ENCODE measurements around the gene SGCA. TPM values are rescaled to one million over a fixed set of nuclear protein-coding genes. Genes with fewer than 3 reads are reported as not detected.

The SGCA gene
- total and polyA plus RNA-seq, 9 of the 15 experiments (the other 6 are each of a cell fraction or from before 2014, with no cell fraction given), result not detected

DNA sequence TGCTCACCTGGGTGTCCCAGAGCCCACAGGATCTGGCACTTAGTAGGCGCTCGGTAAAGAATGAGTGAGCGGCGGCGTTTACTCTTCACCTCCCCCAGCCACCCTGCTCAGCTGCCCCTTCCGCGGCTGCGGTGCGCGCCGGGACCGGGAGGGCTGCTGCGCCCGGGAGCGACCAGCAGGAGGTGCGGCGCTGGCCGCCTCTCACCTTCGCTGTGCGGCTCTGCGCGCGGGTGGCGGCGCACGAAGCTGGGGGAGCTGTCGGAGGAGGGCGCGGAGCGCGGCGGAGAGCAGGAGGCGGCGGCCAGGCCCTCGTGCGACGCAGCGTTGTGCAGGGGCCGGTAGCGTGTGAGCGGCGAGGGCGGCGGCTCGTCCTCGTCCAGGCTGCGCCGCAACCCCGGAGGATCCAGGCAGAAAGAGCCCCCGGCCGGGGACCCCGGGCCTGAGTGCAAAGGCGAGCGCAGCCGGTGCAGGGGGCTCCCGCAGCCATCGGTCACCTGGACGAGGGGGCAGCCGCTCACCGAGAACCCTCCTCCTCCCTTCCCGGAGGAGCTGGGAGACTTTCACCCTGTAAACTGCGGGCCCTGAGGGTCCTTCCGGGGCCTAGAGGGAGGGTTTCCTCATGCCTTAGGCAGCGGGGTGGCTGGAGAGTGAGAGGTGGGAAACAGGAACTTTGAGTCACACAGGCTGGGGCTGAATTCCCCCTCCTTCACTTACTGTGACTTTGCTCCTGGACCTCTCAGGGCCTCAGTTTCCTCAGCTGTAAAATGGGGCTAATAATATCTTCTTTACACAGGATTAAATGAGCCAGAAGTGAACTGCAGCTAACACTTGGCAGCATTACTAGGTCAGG lies 48.4 kb upstream of the SGCA start (continued):
- TF ChIP-seq, protein P1, sequence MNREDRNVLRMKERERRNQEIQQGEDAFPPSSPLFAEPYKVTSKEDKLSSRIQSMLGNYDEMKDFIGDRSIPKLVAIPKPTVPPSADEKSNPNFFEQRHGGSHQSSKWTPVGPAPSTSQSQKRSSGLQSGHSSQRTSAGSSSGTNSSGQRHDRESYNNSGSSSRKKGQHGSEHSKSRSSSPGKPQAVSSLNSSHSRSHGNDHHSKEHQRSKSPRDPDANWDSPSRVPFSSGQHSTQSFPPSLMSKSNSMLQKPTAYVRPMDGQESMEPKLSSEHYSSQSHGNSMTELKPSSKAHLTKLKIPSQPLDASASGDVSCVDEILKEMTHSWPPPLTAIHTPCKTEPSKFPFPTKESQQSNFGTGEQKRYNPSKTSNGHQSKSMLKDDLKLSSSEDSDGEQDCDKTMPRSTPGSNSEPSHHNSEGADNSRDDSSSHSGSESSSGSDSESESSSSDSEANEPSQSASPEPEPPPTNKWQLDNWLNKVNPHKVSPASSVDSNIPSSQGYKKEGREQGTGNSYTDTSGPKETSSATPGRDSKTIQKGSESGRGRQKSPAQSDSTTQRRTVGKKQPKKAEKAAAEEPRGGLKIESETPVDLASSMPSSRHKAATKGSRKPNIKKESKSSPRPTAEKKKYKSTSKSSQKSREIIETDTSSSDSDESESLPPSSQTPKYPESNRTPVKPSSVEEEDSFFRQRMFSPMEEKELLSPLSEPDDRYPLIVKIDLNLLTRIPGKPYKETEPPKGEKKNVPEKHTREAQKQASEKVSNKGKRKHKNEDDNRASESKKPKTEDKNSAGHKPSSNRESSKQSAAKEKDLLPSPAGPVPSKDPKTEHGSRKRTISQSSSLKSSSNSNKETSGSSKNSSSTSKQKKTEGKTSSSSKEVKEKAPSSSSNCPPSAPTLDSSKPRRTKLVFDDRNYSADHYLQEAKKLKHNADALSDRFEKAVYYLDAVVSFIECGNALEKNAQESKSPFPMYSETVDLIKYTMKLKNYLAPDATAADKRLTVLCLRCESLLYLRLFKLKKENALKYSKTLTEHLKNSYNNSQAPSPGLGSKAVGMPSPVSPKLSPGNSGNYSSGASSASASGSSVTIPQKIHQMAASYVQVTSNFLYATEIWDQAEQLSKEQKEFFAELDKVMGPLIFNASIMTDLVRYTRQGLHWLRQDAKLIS (CRISPR knock-in tag; IDR thresholded peaks at IDR 0.05), result no peak; the same call in 1 of the 2 replicates
- TF ChIP-seq MTA2 (IDR thresholded peaks at IDR 0.05; ENCODE audit: low read depth), result no peak
- TF ChIP-seq NFIC (IDR thresholded peaks at IDR 0.05), result no peak
- no peak for TF ChIP-seq MIER1 (IDR thresholded peaks at IDR 0.05; ENCODE audit: low read depth)
- TF ChIP-seq ZNF282 (CRISPR knock-in tag; IDR thresholded peaks at IDR 0.05), result peak; percentile 50; the same call in 1 of the 2 replicates
- no peak for TF ChIP-seq POLR3A (IDR thresholded peaks at IDR 0.05; ENCODE audit: borderline replicate concordance, extremely low read depth, insufficient read depth, insufficient read length)
- TF ChIP-seq MAFF (IDR thresholded peaks at IDR 0.05; ENCODE audit: low read length), result no peak
- no peak for TF ChIP-seq THRAP3 (IDR thresholded peaks at IDR 0.05; ENCODE audit: borderline replicate concordance)
- no peak for TF ChIP-seq PRMT5 (CRISPR knock-in tag; IDR thresholded peaks at IDR 0.05)
- TF ChIP-seq SMARCE1 (IDR thresholded peaks at IDR 0.05), result no peak
- TF ChIP-seq SOX6 (IDR thresholded peaks at IDR 0.05), result no peak
- TF ChIP-seq ZNF133 (CRISPR knock-in tag; IDR thresholded peaks at IDR 0.05), result no peak
- TF ChIP-seq FOXK2 (conservative IDR thresholded peaks at IDR 0.05 in 1 of 2, IDR thresholded peaks at IDR 0.05 in 1 of 2; ENCODE audit: low read depth in 2 of 2), result no peak
- TF ChIP-seq, protein P2, sequence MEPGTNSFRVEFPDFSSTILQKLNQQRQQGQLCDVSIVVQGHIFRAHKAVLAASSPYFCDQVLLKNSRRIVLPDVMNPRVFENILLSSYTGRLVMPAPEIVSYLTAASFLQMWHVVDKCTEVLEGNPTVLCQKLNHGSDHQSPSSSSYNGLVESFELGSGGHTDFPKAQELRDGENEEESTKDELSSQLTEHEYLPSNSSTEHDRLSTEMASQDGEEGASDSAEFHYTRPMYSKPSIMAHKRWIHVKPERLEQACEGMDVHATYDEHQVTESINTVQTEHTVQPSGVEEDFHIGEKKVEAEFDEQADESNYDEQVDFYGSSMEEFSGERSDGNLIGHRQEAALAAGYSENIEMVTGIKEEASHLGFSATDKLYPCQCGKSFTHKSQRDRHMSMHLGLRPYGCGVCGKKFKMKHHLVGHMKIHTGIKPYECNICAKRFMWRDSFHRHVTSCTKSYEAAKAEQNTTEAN (CRISPR knock-in tag; IDR thresholded peaks at IDR 0.05), result no peak
- no peak for TF ChIP-seq PTBP1 (IDR thresholded peaks at IDR 0.05; ENCODE audit: low read depth, low read length)
- TF ChIP-seq THRB (CRISPR knock-in tag; conservative IDR thresholded peaks at IDR 0.05), result no peak
- TF ChIP-seq ARNT (IDR thresholded peaks at IDR 0.05), result no peak
- no peak for TF ChIP-seq ZNF707 (CRISPR knock-in tag; conservative IDR thresholded peaks at IDR 0.05)
- no peak for TF ChIP-seq ZNF444 (CRISPR knock-in tag; IDR thresholded peaks at IDR 0.05)
- 0 out of 2 replicates have a peak, but pooled peaks have one; percentile 40 for TF ChIP-seq GATAD2A (IDR thresholded peaks at IDR 0.05)
- no peak for TF ChIP-seq TCF15 (CRISPR knock-in tag; IDR thresholded peaks at IDR 0.05)
- TF ChIP-seq ATF1 (CRISPR knock-in tag; IDR thresholded peaks at IDR 0.05), result no peak
- peak; percentile 29; the same call in 1 of the 2 replicates for TF ChIP-seq ATF1 (tag; IDR thresholded peaks at IDR 0.05)
- TF ChIP-seq XRCC4 (IDR thresholded peaks at IDR 0.05; ENCODE audit: extremely low read depth, insufficient read depth, insufficient read length), result no peak
- no peak for TF ChIP-seq GTF2A2 (tag; IDR thresholded peaks at IDR 0.05)
